Measurements from ENCODE around the gene NUP210. TPM values are rescaled to one million over a fixed set of nuclear protein-coding genes. Genes with fewer than 3 reads are reported as not detected.
A peak's percentile ranks its signal among the peaks of the same experiment; 100 is the strongest.

Gene NUP210
- total RNA-seq (2014; rRNA removed; shearing (Covaris generic)) = 72.7 and 73.9 TPM in 2 replicates
- polyA plus RNA-seq (2016; fragmentation: Nextera tagmentation; extraction: Ambion mirVana) = 13.8 and 14.1 TPM in 2 replicates
- long read RNA-seq, partial matches to known transcripts = 3 of 8 reads
- long read RNA-seq, other reads (novel, unspliced or antisense) = 3 of 8 reads

DNA sequence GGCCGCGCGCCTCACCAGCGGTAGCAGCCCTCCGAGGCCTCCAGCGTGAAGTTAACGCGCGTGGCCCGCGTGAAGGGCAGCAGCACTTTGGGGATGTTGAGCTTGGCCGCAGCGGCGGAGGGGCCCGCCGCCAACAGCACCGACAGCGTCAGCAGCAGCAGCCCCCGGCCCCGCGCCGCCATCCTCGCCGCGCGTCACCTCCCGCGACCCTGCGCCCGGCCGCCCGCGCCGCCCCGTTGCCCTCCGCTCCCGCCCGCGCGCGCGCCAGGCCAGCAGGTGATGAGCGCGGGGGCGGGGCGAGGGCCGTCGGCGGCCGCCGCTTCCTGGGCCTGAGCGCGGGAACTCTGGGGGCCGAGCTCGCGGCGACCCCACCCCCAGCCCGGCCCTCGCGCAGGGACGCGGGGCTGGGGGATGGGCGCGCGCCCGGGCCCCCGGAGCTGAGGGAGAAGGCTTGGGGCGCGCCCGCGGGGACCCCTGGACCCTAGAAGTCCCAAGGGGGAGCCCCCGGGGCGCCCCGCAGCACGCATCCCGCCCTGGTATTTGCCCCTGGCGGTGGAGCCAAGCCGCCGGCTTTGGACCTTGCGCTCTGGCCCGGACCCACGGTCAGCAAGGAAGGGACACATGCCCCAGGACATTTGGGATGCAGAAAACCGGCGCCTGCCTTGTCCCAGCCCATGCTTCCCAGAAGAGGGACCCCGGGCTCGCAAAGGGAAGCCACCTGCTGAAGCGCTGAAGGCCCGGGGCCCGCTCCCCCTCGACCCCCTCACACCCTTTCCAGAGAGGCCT, at the start of gene NUP210:
Gene NUP210, minus strand, starts transcription at position 278 of the 786 bp plus-strand sequence. Its CDS starts 96 bp downstream, at position 182.
- Histone ChIP-seq H3K4me3 (peak within 1 kb of the TSS; percentile 85), H3K9me2 (ENCODE audit: insufficient read depth) (no peaks in the 10 kb centered on the region), H2AFZ (peak within 1 kb of the TSS; percentile 99), H3K27ac (ENCODE audit: low read depth) (no peak within 1 kb of the TSS), H3K27me3 (ENCODE audit: insufficient read depth) (peaks cover 5% of the 10 kb centered on the region; the same call in 1 of the 2 replicates), H4K20me1 (replicated peaks; ENCODE audit: insufficient read depth) (no peaks in the 10 kb centered on the region; the same call in 1 of the 2 replicates), H3K36me3 (ENCODE audit: insufficient read depth) (peaks cover 3% of the 10 kb centered on the region; the same call in 1 of the 2 replicates), H3K4me1 (ENCODE audit: insufficient read depth) (peaks cover 19% of the 10 kb centered on the region), H3F3A (replicated peaks; ENCODE audit: low read depth) (no peaks in the 10 kb centered on the region), H3K79me2 (replicated peaks; ENCODE audit: insufficient read depth) (peaks cover 42% of the 10 kb centered on the region), H3K4me2 (peak within 1 kb of the TSS; percentile 94)
- Mint-ChIP-seq H3K27ac (peak within 1 kb of the TSS; percentile 80), H3K4me1 (peaks cover 37% of the 10 kb centered on the region), H3K27me3 (ENCODE audit: insufficient read depth, low read depth, poor library complexity) (peaks cover 19% of the 10 kb centered on the region), H3K9me3 (no peaks in the 10 kb centered on the region), H3K4me3 (peak within 1 kb of the TSS; percentile 83), H3K36me3 (ENCODE audit: low read depth) (no peaks in the 10 kb centered on the region)
- ATAC-seq = peak; percentile 59
- DNase-seq (ENCODE audit: low spot score) = peak; percentile 86
- TF ChIP-seq EZH2phosphoT487 (IDR thresholded peaks at IDR 0.05; ENCODE audit: unreplicated experiment) (no peak), POLR2AphosphoS5 (IDR thresholded peaks at IDR 0.05; ENCODE audit: low read depth) (0 out of 2 replicates have a peak, but pooled peaks have one; percentile 16)

DNA sequence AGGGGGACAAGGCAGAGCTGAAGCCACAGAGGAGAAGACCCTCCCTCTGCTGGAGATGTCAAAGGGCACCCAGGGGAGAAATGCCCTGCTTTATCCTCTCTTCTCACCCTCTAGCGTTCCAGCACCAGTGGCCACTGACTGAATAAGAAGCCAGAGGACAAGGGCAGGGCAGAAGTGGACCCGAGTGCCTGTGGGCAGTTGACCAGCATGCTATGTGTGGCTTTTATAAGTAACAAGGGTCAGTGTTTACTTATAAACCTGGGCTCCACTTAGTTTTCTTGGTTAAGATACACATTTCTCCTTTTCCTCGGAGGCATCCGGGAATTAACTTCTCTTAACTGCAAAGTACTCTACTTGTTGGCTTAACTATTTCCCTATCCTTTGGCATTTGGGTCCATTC, 46.7 kb upstream of the NUP210 start:
- Mint-ChIP-seq H3K4me3 (no peak overlapping the region), H3K36me3 (ENCODE audit: low read depth) (no peaks in the 10 kb centered on the region), H3K9me3 (no peaks in the 10 kb centered on the region), H3K4me1 (peaks cover 16% of the 10 kb centered on the region), H3K27me3 (ENCODE audit: insufficient read depth, low read depth, poor library complexity) (peaks cover 17% of the 10 kb centered on the region), H3K27ac (no peak overlapping the region)
- 0 out of 2 replicates have a peak, but pooled peaks cover 5% of the 10 kb centered on the region for H3K4me1 ChIP-seq (ENCODE audit: insufficient read depth)
- no peaks in the 10 kb centered on the region for H4K20me1 ChIP-seq (replicated peaks; ENCODE audit: insufficient read depth)
- DNase-seq (ENCODE audit: low spot score) (no peak), ATAC-seq (no peak)
- TF ChIP-seq EZH2phosphoT487 (IDR thresholded peaks at IDR 0.05; ENCODE audit: unreplicated experiment) = no peak
- H3K4me2 ChIP-seq = no peak overlapping the region
- H3F3A ChIP-seq (replicated peaks; ENCODE audit: low read depth) = no peaks in the 10 kb centered on the region
- no peaks in the 10 kb centered on the region for H3K9me2 ChIP-seq (ENCODE audit: insufficient read depth)
- no peak overlapping the region for H2AFZ ChIP-seq
- no peaks in the 10 kb centered on the region for H3K79me2 ChIP-seq (replicated peaks; ENCODE audit: insufficient read depth)
- no peaks in the 10 kb centered on the region for H3K27me3 ChIP-seq (ENCODE audit: insufficient read depth)
- H3K36me3 ChIP-seq (ENCODE audit: insufficient read depth) = no peaks in the 10 kb centered on the region
- H3K4me3 ChIP-seq = no peak overlapping the region
- no peak overlapping the region for H3K27ac ChIP-seq (ENCODE audit: low read depth)

DNA sequence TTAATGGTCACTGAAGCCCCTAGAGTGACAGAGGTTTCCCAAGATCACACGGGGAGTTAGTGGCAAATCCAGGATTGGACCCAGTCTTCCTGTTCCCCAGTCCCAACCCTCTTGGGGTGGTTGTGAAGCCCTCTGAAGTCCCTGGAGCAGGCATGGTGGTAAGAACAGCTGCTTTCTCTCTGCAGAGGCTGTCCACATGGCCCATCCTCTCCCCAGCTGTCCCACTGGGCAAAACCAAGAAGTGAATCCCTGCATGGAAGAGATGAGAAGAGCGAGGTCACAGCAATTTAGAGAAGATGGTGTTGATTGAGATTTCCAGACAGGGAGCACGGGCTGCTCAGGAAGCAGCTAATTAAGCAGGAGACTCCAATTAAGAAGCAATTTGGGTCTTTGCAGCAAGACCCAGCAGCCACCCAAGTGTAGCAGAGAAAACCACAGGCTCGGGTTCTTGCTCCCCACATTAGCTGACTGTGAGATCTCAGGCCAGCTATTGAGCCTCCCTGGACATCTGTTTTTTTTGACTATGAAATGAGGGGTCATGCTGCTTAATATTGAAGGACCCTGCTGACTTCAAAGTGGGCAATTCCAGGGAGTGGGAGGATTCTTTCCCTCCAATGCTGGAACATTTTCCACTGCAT, 45.2 kb upstream of the NUP210 start:
- no peaks in the 10 kb centered on the region for H3F3A ChIP-seq (replicated peaks; ENCODE audit: low read depth)
- H3K9me3 Mint-ChIP-seq = peaks cover 3% of the 10 kb centered on the region; the same call in 1 of the 3 replicates
- no peaks in the 10 kb centered on the region for H3K9me2 ChIP-seq (ENCODE audit: insufficient read depth)
- no peak overlapping the region for H3K27ac Mint-ChIP-seq
- DNase-seq (ENCODE audit: low spot score) (no peak), ATAC-seq (no peak)
- H3K36me3 ChIP-seq (ENCODE audit: insufficient read depth) = no peaks in the 10 kb centered on the region
- no peaks in the 10 kb centered on the region for H3K79me2 ChIP-seq (replicated peaks; ENCODE audit: insufficient read depth)
- peaks cover 5% of the 10 kb centered on the region; the same call in 1 of the 2 replicates for H3K4me1 ChIP-seq (ENCODE audit: insufficient read depth)
- no peak overlapping the region for H3K4me3 Mint-ChIP-seq
- H3K36me3 Mint-ChIP-seq (ENCODE audit: low read depth) = no peaks in the 10 kb centered on the region; the same call in 1 of the 3 replicates
- no peak overlapping the region for H3K27ac ChIP-seq (ENCODE audit: low read depth)
- peaks cover 9% of the 10 kb centered on the region for H3K4me1 Mint-ChIP-seq
- H4K20me1 ChIP-seq (replicated peaks; ENCODE audit: insufficient read depth) = no peaks in the 10 kb centered on the region
- peaks cover 6% of the 10 kb centered on the region for H3K27me3 ChIP-seq (ENCODE audit: insufficient read depth)
- no peak overlapping the region for H3K4me3 ChIP-seq
- H2AFZ ChIP-seq = 0 out of 2 replicates have a peak overlapping the region, but pooled peaks have one; percentile 18
- no peak overlapping the region for H3K4me2 ChIP-seq
- peaks cover 26% of the 10 kb centered on the region for H3K27me3 Mint-ChIP-seq (ENCODE audit: insufficient read depth, low read depth, poor library complexity)
- TF ChIP-seq, protein P1, sequence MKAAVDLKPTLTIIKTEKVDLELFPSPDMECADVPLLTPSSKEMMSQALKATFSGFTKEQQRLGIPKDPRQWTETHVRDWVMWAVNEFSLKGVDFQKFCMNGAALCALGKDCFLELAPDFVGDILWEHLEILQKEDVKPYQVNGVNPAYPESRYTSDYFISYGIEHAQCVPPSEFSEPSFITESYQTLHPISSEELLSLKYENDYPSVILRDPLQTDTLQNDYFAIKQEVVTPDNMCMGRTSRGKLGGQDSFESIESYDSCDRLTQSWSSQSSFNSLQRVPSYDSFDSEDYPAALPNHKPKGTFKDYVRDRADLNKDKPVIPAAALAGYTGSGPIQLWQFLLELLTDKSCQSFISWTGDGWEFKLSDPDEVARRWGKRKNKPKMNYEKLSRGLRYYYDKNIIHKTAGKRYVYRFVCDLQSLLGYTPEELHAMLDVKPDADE (IDR thresholded peaks at IDR 0.05) = no peak
- no peak for TF ChIP-seq POLR2AphosphoS5 (IDR thresholded peaks at IDR 0.05; ENCODE audit: low read depth)
- TF ChIP-seq JUNB (IDR thresholded peaks at IDR 0.05; ENCODE audit: unreplicated experiment) = no peak
- no peak for TF ChIP-seq NANOG (IDR thresholded peaks at IDR 0.05; ENCODE audit: borderline replicate concordance)
- no peak for TF ChIP-seq STAT1 (IDR thresholded peaks at IDR 0.05; ENCODE audit: unreplicated experiment)
- TF ChIP-seq CTCF (conservative IDR thresholded peaks at IDR 0.05; ENCODE audit: low read depth in 2 of 2) = no peak
- no peak for TF ChIP-seq EZH2 (IDR thresholded peaks at IDR 0.05; ENCODE audit: low read depth, unreplicated experiment)

All from GM23338 (cell line).